Neutrophil (primary cell): ENCODE results near the gene PSMB5.

Source experiments
- H3K27ac ChIP-seq: fragments of 200-600 bp; sonication (generic); 2 replicates; pipeline ENCODE4 v1.5.1; 2016; ENCODE audit warnings: mild to moderate bottlenecking, moderate library complexity
- H3K27me3 ChIP-seq: fragments of 200-600 bp; sonication (generic); 2 replicates; pipeline ENCODE4 v1.6.0; 2016; ENCODE audit warnings: mild to moderate bottlenecking
- H3K36me3 ChIP-seq: fragments of 200-600 bp; sonication (generic); 2 replicates; pipeline ENCODE4 v1.5.1; 2017
- H3K4me1 ChIP-seq, 2 experiments: fragments of 200-600 bp in 1 of 2; sonication (generic) in 1 of 2; 1 replicate in 1 of 2; 2 replicates in 1 of 2; pipeline versions ENCODE4 v1.5.1 to v1.6.1; 2013 to 2016; ENCODE audit warnings: low read depth in 1 of 2, low read length in 1 of 2, mild to moderate bottlenecking in 1 of 2, moderate library complexity in 1 of 2; ENCODE audit not compliant: control insufficient read depth in 1 of 2, insufficient read depth in 1 of 2
- H3K4me3 ChIP-seq, 2 experiments: fragments of 200-600 bp in 1 of 2; sonication (generic) in 1 of 2; 1 replicate in 1 of 2; 2 replicates in 1 of 2; pipeline ENCODE4 v1.5.1; 2013 to 2016; ENCODE audit warnings: low read depth in 1 of 2, low read length in 1 of 2, mild to moderate bottlenecking in 1 of 2, moderate library complexity in 1 of 2
- H3K9me3 ChIP-seq: fragments of 200-600 bp; sonication (generic); 2 replicates; pipeline ENCODE4 v1.5.1; 2016
- CTCF ChIP-seq: fragments of 200-600 bp; sonication (generic); IDR thresholded peaks from 2 replicates; pipeline ENCODE4 v1.5.1; 2016; ENCODE audit warnings: antibody characterized with exemption

PSMB5 gene

GRCh38 chr14:23053426-23053825, 18.7 kb upstream of the PSMB5 start:
- Histone ChIP-seq H3K36me3 (no peaks in the 10 kb centered on the region), H3K4me1 (peaks cover 20 to 28% of the 10 kb centered on the region in 2 experiments), H3K27me3 (peaks cover 13% of the 10 kb centered on the region), H3K4me3 (no peak overlapping the region), H3K9me3 (no peaks in the 10 kb centered on the region), H3K27ac (no peak overlapping the region)
- TF ChIP-seq CTCF = no peak

GRCh38 chr14:23052671-23053070, 18.0 kb upstream of the PSMB5 start:
- H3K9me3 ChIP-seq = no peaks in the 10 kb centered on the region
- peaks cover 17% of the 10 kb centered on the region for H3K27me3 ChIP-seq
- peaks cover 13 to 22% of the 10 kb centered on the region in 2 experiments for H3K4me1 ChIP-seq
- no peak overlapping the region for H3K27ac ChIP-seq
- no peak for TF ChIP-seq CTCF
- no peak overlapping the region for H3K4me3 ChIP-seq
- H3K36me3 ChIP-seq = no peaks in the 10 kb centered on the region

- H3K27me3 ChIP-seq = peaks cover 17% of the 10 kb centered on the region
- no peak overlapping the region for H3K27ac ChIP-seq
- peaks cover 12 to 20% of the 10 kb centered on the region in 2 experiments for H3K4me1 ChIP-seq
- H3K4me3 ChIP-seq = no peak overlapping the region
- H3K9me3 ChIP-seq = no peaks in the 10 kb centered on the region
- no peak for TF ChIP-seq CTCF
- H3K36me3 ChIP-seq = no peaks in the 10 kb centered on the region
Observed at GRCh38 chr14:23052182-23052623, 17.5 kb upstream of the PSMB5 start.

DNA sequence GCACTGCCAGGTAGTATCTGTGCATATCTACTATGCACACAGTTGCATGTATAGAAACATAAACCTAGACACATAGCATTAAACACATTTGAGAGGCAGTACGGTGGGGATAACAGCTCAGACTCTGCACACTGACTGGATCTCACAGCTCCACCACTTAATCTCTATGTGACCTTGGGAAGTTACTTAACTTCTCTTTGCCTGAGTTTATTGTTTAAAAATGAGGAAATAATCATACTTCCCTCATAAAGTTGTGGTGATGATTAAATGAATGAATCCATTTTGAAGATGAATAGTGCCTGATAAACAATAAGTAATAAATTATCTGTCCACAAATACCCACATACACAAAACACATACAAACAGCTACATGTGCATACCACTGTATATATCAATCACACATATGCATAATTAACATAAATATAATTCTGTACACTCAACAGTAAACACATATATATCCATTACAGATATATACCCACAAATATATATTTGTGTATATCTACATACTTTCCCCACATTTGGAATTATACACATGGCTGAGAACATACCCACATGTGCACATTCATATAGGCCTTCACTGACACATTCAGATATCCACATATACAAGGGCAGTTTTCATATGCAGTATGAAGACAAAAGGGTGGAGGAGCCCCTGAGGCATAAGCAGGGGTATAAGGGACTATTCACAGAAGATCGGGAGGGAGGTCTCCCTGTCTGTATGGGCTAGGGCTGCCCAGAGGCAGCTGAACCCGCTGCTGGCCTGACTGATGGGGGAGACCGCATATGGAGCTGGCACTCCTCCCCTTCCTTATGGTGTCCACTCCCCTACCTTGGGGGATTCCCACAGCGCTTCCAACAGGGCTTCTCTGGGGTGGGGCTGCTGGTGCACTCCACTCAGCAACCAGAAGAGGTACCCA, 16.7 kb upstream of the PSMB5 start:
- Histone ChIP-seq H3K36me3 (no peaks in the 10 kb centered on the region), H3K27ac (peak overlapping the region; percentile 27), H3K9me3 (no peaks in the 10 kb centered on the region), H3K4me1 (peaks cover 4 to 11% of the 10 kb centered on the region in 2 experiments), H3K4me3 (no peak overlapping the region), H3K27me3 (peaks cover 9% of the 10 kb centered on the region)
- TF ChIP-seq CTCF = no peak

GRCh38 chr14:23049011-23049410, 14.3 kb upstream of the PSMB5 start:
- no peak overlapping the region for H3K4me3 ChIP-seq
- H3K4me1 ChIP-seq = peaks cover 0 to 8% of the 10 kb centered on the region in 2 experiments

More at GRCh38 chr14:23049011-23049410, 14.3 kb upstream of the PSMB5 start:
- Histone ChIP-seq H3K27ac (no peak overlapping the region), H3K36me3 (no peaks in the 10 kb centered on the region), H3K27me3 (peaks cover 6% of the 10 kb centered on the region), H3K9me3 (no peaks in the 10 kb centered on the region)
- TF ChIP-seq CTCF = no peak
